Smooth muscle cell (in vitro differentiated cells): Measurements from ENCODE around the gene ADAD1. TPM values are rescaled to one million over a fixed set of nuclear protein-coding genes. Genes with fewer than 3 reads are reported as not detected.
"Not testable (repeated sequence)": the region's sequence is repeated elsewhere in the genome, so short reads cannot be mapped to it uniquely, and the experiment has no call there.

ENCODE experiments used
- DNase-seq: peaks from one replicate; lab custom pipeline; 2025; ENCODE audit not compliant: unreplicated experiment; lab: John Stamatoyannopoulos, UW
- H2AFZ ChIP-seq: fragments of 200-600 bp; sonication (generic); 2 replicates; pipeline ENCODE4 v1.6.0; 2016; ENCODE audit warnings: antibody characterized with exemption, low read depth, mild to moderate bottlenecking
- H3F3A ChIP-seq: fragments of 200-600 bp; sonication (generic); 2 replicates; pipeline ENCODE4 v1.6.0; 2017; ENCODE audit warnings: antibody characterized with exemption, low read depth
- H3K27ac ChIP-seq: fragments of 200-600 bp; sonication (generic); 2 replicates; pipeline ENCODE4 v1.5.1; 2016; ENCODE audit warnings: low read depth, mild to moderate bottlenecking
- H3K27me3 ChIP-seq: fragments of 200-600 bp; sonication (generic); 2 replicates; pipeline ENCODE4 v1.6.1; 2016; ENCODE audit warnings: low read depth, mild to moderate bottlenecking
- H3K36me3 ChIP-seq: fragments of 200-600 bp; sonication (generic); 2 replicates; pipeline ENCODE4 v1.5.1; 2016; ENCODE audit warnings: low read depth
- H3K4me1 ChIP-seq: fragments of 200-600 bp; sonication (generic); 2 replicates; pipeline ENCODE4 v1.5.1; 2016; ENCODE audit warnings: low read depth
- H3K4me2 ChIP-seq: fragments of 200-600 bp; sonication (generic); 2 replicates; pipeline ENCODE4 v1.6.0; 2016; ENCODE audit warnings: mild to moderate bottlenecking
- H3K4me3 ChIP-seq: fragments of 200-600 bp; sonication (generic); 2 replicates; pipeline ENCODE4 v1.5.1; 2016; ENCODE audit warnings: mild to moderate bottlenecking
- H3K79me2 ChIP-seq: fragments of 200-600 bp; sonication (generic); 2 replicates; pipeline ENCODE4 v1.6.0; 2016; ENCODE audit warnings: low read depth, mild to moderate bottlenecking
- H3K9ac ChIP-seq: fragments of 200-600 bp; sonication (generic); 2 replicates; pipeline ENCODE4 v1.6.0; 2016; ENCODE audit warnings: low read depth
- H3K9me3 ChIP-seq: fragments of 200-600 bp; sonication (generic); replicated peaks from 2 replicates; pipeline ENCODE4 v1.5.1; 2016; ENCODE audit warnings: low read depth
- H4K20me1 ChIP-seq: fragments of 200-600 bp; sonication (generic); 2 replicates; pipeline ENCODE4 v1.6.0; 2016; ENCODE audit warnings: low read depth
- CTCF ChIP-seq: fragments of 200-600 bp; sonication (generic); IDR thresholded peaks from 2 replicates; pipeline ENCODE4 v1.5.1; 2017; ENCODE audit warnings: borderline replicate concordance, mild to moderate bottlenecking, antibody characterized with exemption; ENCODE audit not compliant: insufficient read depth, poor library complexity, severe bottlenecking
- whole genome bisulfite sequencing: methylation state at CpG from one replicate; pipeline ENCODE4 v1.1.7; 2016; ENCODE audit warnings: low lambda C conversion rate; 5-methylcytosine and 5-hydroxymethylcytosine counted together
- polyA plus RNA-seq: library from polyadenylated mRNA; unstranded; fragments of >200 nt; fragmentation: Nextera tagmentation; extraction: Ambion mirVana; gene quantifications from 2 replicates; pipeline ENCODE4 v1.2.1, GENCODE V29; 2016
- total RNA-seq: library from RNA; depleted of rRNA; stranded (reverse); fragments of >200 nt; gene quantifications from 2 replicates; pipeline ENCODE4 v1.2.3, GENCODE V29; 2014

The ADAD1 gene
- total and polyA plus RNA-seq, 2 experiments from 2014 or later: not detected

- H3K36me3 ChIP-seq: peaks cover 13% of the 10 kb centered on the region
- DNase-seq: no peak
- H4K20me1 ChIP-seq: no peaks in the 10 kb centered on the region
- H3K27me3 ChIP-seq: no peaks in the 10 kb centered on the region
- H2AFZ ChIP-seq: no peak overlapping the region
- 98% methylated on average over 3 of the region's 3 CpGs for WGBS
- no peaks in the 10 kb centered on the region for H3F3A ChIP-seq
- no peak overlapping the region for H3K9ac ChIP-seq
- no peak overlapping the region for H3K27ac ChIP-seq
- H3K4me3 ChIP-seq: no peak overlapping the region
- no peak for TF ChIP-seq CTCF
- H3K4me2 ChIP-seq: no peak overlapping the region
- H3K79me2 ChIP-seq: no peaks in the 10 kb centered on the region
- no peaks in the 10 kb centered on the region for H3K4me1 ChIP-seq
- H3K9me3 ChIP-seq: peaks cover 5% of the 10 kb centered on the region
Measured at GRCh38 chr4:122360754-122361153, 18.1 kb upstream of the ADAD1 start.

- H3K27ac ChIP-seq: no peak overlapping the region
- H3K9ac ChIP-seq: no peak overlapping the region
- no peak overlapping the region for H3K4me2 ChIP-seq
- no peak for DNase-seq
- peaks cover 5% of the 10 kb centered on the region for H3K9me3 ChIP-seq
- H3K4me1 ChIP-seq: no peaks in the 10 kb centered on the region
- no peak overlapping the region for H2AFZ ChIP-seq
- H4K20me1 ChIP-seq: no peaks in the 10 kb centered on the region
- no peak for TF ChIP-seq CTCF
- no peaks in the 10 kb centered on the region for H3F3A ChIP-seq
- no peaks in the 10 kb centered on the region for H3K27me3 ChIP-seq
- 80% methylated on average over 18 of the region's 18 CpGs for WGBS
- no peak overlapping the region for H3K4me3 ChIP-seq
- H3K79me2 ChIP-seq: no peaks in the 10 kb centered on the region
- H3K36me3 ChIP-seq: no peaks in the 10 kb centered on the region
Measured at GRCh38 chr4:122364700-122365404, 14.0 kb upstream of the ADAD1 start.

GRCh38 chr4:122368786-122369185 lies 10.0 kb upstream of the ADAD1 start:
- not testable (repeated sequence) for H2AFZ ChIP-seq, H3K4me2 ChIP-seq, H3K4me3 ChIP-seq, H3K4me1 ChIP-seq, H3F3A ChIP-seq, H3K9ac ChIP-seq, H3K27me3 ChIP-seq, H3K36me3 ChIP-seq, H3K9me3 ChIP-seq, DNase-seq, H3K27ac ChIP-seq, H3K79me2 ChIP-seq, H4K20me1 ChIP-seq
- WGBS: 78% methylated on average over 3 of the region's 3 CpGs

GRCh38 chr4:122377352-122377751 lies 1.5 kb upstream of the ADAD1 start:
- Histone ChIP-seq H2AFZ (no peak overlapping the region), H3K36me3 (no peaks in the 10 kb centered on the region), H3K9me3 (no peaks in the 10 kb centered on the region), H4K20me1 (no peaks in the 10 kb centered on the region), H3K4me2 (no peak overlapping the region), H3K27ac (no peak overlapping the region), H3K4me3 (no peak overlapping the region), H3F3A (no peaks in the 10 kb centered on the region), H3K9ac (no peak overlapping the region), H3K4me1 (no peaks in the 10 kb centered on the region), H3K79me2 (no peaks in the 10 kb centered on the region), H3K27me3 (no peaks in the 10 kb centered on the region)
- 94% methylated on average over 1 of the region's 1 CpG for WGBS
- TF ChIP-seq CTCF: no peak
- no peak for DNase-seq
